GM12875 (cell line): Measurements from ENCODE around the gene IFT20.

Experiments
- H3K4me3 ChIP-seq: one replicate; pipeline ENCODE4 v1.5.1; 2011; ENCODE audit warnings: low read depth, low read length, control low read depth
- TF ChIP-seq, protein P1 (sequence below): IDR thresholded peaks from 2 replicates; pipeline ENCODE4 v1.5.1; 2011; ENCODE audit warnings: low read depth, mild to moderate bottlenecking, control low read depth, inconsistent platforms, low read length, moderate library complexity, borderline replicate concordance; ENCODE audit not compliant: insufficient read depth

IFT20 gene

DNA sequence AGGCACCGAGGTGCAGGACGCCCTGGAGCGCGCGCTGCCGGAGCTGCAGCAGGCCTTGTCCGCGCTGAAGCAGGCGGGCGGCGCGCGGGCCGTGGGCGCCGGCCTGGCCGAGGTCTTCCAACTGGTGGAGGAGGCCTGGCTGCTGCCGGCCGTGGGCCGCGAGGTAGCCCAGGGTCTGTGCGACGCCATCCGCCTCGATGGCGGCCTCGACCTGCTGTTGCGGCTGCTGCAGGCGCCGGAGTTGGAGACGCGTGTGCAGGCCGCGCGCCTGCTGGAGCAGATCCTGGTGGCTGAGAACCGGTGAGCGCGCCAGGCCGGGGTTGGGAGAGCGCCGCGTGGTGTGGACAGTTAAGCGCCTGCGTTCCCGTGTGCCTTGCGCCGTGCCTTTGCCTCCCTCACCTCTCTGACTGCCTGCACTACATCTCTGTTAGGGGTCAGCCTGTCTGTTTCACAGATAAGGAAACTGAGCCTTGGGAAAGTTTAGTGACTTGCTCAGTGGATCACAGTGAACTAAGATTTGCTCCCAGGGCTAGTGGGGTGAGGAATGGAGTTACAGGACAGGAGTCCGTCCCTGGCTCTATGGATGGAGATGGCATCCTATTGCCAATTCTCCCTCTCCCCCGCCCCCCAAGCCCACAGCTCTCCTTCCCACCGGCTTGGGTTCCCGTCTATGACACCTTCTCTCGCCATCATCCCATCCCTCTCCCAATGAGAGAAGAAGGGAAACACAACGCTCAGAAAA is 37.1 kb upstream of the IFT20 start:
- H3K4me3 ChIP-seq = peak overlapping the region; percentile 85
- TF ChIP-seq, protein P1, sequence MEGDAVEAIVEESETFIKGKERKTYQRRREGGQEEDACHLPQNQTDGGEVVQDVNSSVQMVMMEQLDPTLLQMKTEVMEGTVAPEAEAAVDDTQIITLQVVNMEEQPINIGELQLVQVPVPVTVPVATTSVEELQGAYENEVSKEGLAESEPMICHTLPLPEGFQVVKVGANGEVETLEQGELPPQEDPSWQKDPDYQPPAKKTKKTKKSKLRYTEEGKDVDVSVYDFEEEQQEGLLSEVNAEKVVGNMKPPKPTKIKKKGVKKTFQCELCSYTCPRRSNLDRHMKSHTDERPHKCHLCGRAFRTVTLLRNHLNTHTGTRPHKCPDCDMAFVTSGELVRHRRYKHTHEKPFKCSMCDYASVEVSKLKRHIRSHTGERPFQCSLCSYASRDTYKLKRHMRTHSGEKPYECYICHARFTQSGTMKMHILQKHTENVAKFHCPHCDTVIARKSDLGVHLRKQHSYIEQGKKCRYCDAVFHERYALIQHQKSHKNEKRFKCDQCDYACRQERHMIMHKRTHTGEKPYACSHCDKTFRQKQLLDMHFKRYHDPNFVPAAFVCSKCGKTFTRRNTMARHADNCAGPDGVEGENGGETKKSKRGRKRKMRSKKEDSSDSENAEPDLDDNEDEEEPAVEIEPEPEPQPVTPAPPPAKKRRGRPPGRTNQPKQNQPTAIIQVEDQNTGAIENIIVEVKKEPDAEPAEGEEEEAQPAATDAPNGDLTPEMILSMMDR = no peak

DNA sequence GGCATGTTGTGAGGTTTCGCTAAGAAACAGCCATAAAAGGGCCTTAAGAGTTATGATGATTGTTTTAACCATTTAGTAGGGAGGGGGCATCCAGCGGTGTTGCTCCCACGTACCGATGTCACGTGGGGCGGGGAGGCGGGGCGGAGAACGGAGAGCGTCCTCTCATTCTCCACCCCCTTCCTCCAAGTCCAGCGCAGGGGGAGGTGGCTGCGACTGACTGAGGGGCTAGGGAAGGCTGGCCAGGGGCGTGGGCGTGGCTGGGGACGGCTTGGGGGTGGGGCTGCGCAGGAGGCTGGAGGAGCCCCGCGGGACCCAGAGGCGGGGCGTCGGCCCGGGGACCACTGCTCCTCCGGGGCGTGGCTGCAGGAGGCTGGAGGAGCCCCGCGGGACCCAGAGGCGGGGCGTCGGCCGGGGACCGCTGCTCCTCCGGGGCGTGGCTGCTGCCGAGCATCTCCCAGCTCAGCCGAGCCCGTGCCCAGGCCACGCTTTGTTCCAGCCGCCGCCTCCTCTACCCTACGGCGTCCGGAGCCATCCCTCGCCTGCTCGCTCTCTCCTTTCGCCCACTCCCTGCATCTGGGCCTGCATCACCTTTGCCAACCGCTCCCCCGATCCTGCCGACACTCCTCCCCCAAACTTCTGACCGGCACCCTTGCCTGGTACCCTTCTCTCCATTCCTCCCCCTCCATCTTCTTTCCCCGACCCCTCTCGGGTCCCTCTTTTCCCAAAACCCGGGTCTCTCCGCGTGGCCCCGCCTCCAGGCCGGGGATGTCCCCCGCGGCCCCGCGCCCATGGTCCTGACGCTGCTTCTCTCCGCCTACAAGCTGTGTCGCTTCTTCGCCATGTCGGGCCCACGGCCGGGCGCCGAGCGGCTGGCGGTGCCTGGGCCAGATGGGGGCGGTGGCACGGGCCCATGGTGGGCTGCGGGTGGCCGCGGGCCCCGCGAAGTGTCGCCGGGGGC is 36.3 kb upstream of the IFT20 start, which contains the start of gene SARM1:
SARM1 (plus strand) TSS at position 450 of the 958 bp plus-strand sequence; CDS start at position 789, 339 bp downstream.
- peak within 1 kb of the TSS; percentile 85 for H3K4me3 ChIP-seq
- TF ChIP-seq, protein P1 = no peak

DNA sequence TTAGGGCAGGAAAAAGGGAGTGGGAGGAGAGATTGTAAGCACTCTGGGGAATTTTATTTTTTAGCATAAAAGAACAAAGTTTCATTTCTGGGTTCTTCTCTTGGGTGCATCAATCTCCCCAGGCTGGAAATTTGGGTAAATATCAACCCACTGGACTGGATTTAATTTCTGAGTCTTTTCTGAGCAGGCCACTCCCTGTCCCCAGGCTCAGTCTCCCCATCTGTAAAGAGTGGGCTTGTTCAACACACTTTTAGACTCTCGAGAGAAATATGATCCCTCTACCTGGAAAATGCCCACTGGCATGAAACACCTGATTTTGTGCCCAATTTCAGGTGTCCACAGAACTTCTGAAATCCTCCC is 35.5 kb upstream of the IFT20 start:
- TF ChIP-seq, protein P1 = no peak
- no peak overlapping the region for H3K4me3 ChIP-seq

DNA sequence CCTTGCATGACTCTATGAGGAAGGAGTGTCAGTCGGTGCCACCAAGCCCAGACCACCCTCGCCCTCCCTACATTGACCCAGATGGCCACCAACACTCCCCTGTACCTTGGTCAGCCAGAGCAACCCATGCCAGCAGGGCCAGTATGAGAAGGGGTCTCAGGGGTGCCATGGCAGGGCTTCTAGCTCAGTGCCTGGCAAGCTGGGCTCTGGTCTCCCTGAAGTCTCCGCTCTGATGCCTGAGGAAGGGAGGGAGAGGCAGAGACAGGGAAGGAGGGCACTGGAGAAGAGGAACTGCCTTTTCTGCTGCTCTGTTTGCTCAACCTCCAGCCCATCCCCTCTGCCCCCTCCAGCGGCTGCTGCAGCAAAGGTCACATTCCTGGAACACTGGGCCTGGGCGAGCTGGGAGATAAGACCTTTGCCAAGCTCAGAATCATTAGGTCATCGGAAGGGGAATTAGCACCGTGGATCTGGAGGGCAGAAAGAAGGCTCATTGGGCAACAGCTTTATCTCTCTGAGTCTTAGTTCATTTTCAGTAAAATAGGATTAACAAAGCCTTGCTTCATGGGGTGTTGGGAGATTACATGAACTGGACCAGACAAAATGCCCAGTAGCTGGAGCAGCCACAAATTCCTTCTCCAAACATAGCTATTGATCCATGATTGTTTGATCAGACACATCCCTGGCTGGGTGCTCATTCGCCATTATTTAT is 34.9 kb upstream of the IFT20 start, which contains the start of gene VTN:
VTN (minus strand) TSS at position 273 of the 709 bp plus-strand sequence; CDS start at position 169, 104 bp downstream.
- TF ChIP-seq, protein P1 = no peak
- H3K4me3 ChIP-seq = peak within 1 kb of the TSS; percentile 85

DNA sequence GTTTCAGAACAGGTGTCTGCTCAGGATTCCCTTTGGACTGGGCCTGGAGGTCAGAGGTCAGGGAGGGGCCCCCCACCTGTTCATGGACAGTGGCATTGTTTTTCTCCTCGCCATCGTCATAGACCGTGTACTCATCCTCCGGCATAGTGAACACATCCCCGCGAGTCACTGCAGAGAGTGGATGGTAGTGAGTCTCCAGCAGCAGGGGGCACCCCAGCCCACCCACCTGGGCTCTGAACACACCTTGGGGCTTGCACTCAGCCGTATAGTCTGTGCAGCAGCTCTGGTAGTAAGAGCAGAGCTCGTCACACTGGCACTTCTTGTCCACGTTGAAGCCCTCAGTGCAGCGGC is 34.4 kb upstream of the IFT20 start:
- TF ChIP-seq, protein P1 = no peak
- no peak overlapping the region for H3K4me3 ChIP-seq

DNA sequence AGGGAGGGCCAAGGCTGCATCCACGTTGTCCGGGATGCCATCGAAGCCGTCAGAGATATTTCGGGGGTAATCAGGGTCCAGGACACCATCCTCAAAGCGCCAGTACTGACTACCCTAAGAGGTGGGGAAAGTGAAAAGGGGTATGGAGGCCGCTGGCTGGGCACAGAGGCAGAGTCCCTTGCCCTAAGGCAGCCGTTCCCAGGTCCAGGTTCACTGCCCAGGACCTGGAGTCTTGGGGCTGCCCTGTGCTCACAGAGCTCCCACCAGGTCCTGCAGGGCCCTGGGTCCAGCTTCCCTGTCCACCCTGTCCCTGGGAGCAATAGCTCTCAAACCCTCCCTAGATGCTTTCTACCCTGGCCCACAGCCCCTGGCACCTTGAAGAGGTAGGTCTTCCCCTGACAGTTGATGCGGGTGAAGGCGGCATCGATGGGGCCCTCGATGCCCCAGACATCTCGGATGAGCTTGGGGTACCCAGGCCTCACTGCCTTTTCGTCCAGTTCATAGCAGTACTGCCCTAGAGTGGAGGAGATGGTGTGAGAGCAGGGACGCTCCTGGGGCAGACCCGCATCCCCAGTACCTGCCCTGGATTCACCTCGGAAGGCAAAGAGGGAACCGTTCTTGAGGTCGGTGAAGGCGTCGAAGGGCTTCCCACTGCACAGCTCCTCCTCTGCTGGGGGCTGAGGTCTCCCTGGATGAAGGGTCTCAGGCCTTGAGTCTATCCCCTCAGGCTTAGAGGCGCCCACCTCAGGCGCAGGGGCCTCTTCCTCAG is 33.8 kb upstream of the IFT20 start:
- no peak overlapping the region for H3K4me3 ChIP-seq
- TF ChIP-seq, protein P1 = no peak
